ENCODE data around the gene PGGT1B. TPM values are rescaled to one million over a fixed set of nuclear protein-coding genes. Genes with fewer than 3 reads are reported as not detected.

PGGT1B gene
- polyA plus RNA-seq, 3 donors = 3.2 to 32.6 (median 11.6) TPM

GRCh38 chr5:115297031-115297430 lies 34.4 kb upstream of the PGGT1B start:
- peaks cover 22% of the 10 kb centered on the region for H4K20me1 ChIP-seq (ENCODE audit: insufficient read depth, low read length)
- peak overlapping the region; percentile 10 for H3K4me2 ChIP-seq (replicated peaks; ENCODE audit: extremely low read depth, low read length, poor library complexity, severe bottlenecking)
- Mint-ChIP-seq H3K27me3 (ENCODE audit: low read depth in 3 of 3) (peaks cover 0 to 8% (median 3%) of the 10 kb centered on the region in 3 donors), H3K9me3 (peaks cover 0 to 2% (median 0%) of the 10 kb centered on the region in 7 donors), H3K27ac (no peak overlapping the region), H3K36me3 (peaks cover 4 to 6% of the 10 kb centered on the region in 2 donors), H3K4me1 (peaks cover 20% of the 10 kb centered on the region), H3K4me3 (peak overlapping the region in 1 of 2 donors; percentile 14)
- no peak overlapping the region for H3K9ac ChIP-seq (ENCODE audit: insufficient read depth, low read length, poor library complexity, severe bottlenecking)
- H3K9me3 ChIP-seq (replicated peaks in 1 of 2; ENCODE audit: control insufficient read depth in 1 of 2, insufficient read depth in 1 of 2, low read length in 2 of 2) = no peaks in the 10 kb centered on the region
- H3K36me3 ChIP-seq (replicated peaks in 1 of 2; ENCODE audit: control insufficient read depth in 1 of 2, insufficient read depth in 2 of 2, low read length in 2 of 2) = no peaks in the 10 kb centered on the region
- peaks cover 33% of the 10 kb centered on the region for H3K79me2 ChIP-seq (ENCODE audit: insufficient read depth, low read length)
- no peak overlapping the region for H3K4me3 ChIP-seq (replicated peaks in 1 of 3; ENCODE audit: low read depth in 2 of 3, low read length in 3 of 3)
- H3K27me3 ChIP-seq (ENCODE audit: control insufficient read depth in 2 of 2, insufficient read depth in 2 of 2, low read length in 2 of 2) = peaks cover 0 to 3% of the 10 kb centered on the region in 2 donors
- no peak overlapping the region for H3K27ac ChIP-seq (ENCODE audit: low read depth in 1 of 2, low read length in 2 of 2)
- no peak for TF ChIP-seq CTCF (IDR thresholded peaks at IDR 0.05)
- no peak for DNase-seq
- intact Hi-C loops (cut with micrococcal nuclease) = loop anchor here in 1 of 2 donors (10.0 kb wide), 1 partner anchor 122 kb away; no protein-coding TSS in a partner anchor
- WGBS (ENCODE audit: insufficient coverage) = 100% methylated on average over 1 of the region's 5 CpGs
- no peak overlapping the region for H2AFZ ChIP-seq (ENCODE audit: insufficient read depth, low read depth, low read length, poor library complexity, severe bottlenecking)
- peaks cover 13% of the 10 kb centered on the region in 2 donors for H3K4me1 ChIP-seq (ENCODE audit: control insufficient read depth in 1 of 2, insufficient read depth in 2 of 2, low read length in 2 of 2)

DNA sequence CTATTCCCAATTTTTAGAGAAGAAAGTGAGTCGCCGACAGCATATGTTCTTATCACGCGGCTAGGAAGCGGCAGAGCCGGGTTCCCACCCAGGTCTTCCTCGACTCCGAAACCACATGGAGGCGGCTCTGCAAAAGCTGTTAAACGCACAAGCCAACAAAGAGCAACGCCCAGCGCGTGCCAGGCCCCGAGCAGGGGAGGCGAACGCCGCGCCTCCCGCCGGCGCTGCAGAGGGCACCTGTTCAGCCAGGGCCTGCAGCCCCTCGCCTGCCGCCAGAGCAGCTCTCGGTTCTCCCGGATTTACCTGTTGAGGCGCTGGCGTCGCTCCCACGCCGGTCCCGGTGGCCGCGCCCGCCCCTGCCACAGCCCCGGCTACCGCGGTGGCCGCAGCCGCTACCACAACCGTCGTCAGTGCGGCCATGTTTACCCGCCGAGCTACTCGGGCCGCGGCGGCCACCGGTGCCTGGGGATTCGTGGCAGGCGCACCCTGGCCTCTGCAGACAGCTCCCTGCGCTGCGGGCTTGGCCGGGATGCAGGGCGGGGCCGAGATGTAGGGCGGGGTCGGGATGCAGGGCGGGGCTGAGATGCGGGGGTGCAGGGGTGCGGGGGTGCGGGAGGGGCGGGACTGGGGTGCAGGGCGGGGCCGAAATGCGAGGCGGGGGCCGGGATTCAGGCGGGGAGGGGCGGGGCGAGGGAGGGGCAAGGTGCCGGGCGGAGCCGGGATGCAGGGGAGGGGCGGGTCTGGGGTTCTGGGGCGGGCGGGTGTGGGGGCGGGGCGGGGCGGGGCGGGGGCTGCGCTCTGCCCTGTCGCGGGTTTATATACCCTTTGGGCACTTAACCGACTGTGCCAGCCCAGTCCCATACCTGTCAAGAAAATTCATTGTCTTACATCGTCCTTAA lies 33.7 kb upstream of the PGGT1B start, which contains the start of gene CCDC112:
CCDC112 (minus strand) TSS at position 531 of the 899 bp plus-strand sequence; CDS start at position 420, 111 bp downstream.
- whole genome bisulfite sequencing (ENCODE audit: insufficient coverage) = under 1% methylated on average over 51 of the region's 86 CpGs
- Histone ChIP-seq H3K36me3 (replicated peaks in 1 of 2; ENCODE audit: control insufficient read depth in 1 of 2, insufficient read depth in 2 of 2, low read length in 2 of 2) (no peaks in the 10 kb centered on the region), H4K20me1 (ENCODE audit: insufficient read depth, low read length) (peaks cover 22% of the 10 kb centered on the region), H3K4me1 (ENCODE audit: control insufficient read depth in 1 of 2, insufficient read depth in 2 of 2, low read length in 2 of 2) (peaks cover 13% of the 10 kb centered on the region in 2 donors), H3K4me3 (replicated peaks in 1 of 3; ENCODE audit: low read depth in 2 of 3, low read length in 3 of 3) (peak within 1 kb of the TSS; percentile 53 to 87 (median 69)), H3K4me2 (replicated peaks; ENCODE audit: extremely low read depth, low read length, poor library complexity, severe bottlenecking) (peak within 1 kb of the TSS; percentile 96), H2AFZ (ENCODE audit: insufficient read depth, low read depth, low read length, poor library complexity, severe bottlenecking) (peak within 1 kb of the TSS; percentile 97), H3K27ac (ENCODE audit: low read depth in 1 of 2, low read length in 2 of 2) (peak within 1 kb of the TSS in 1 of 2 donors; percentile 76), H3K9ac (ENCODE audit: insufficient read depth, low read length, poor library complexity, severe bottlenecking) (peak within 1 kb of the TSS; percentile 78), H3K79me2 (ENCODE audit: insufficient read depth, low read length) (peaks cover 38% of the 10 kb centered on the region), H3K27me3 (ENCODE audit: control insufficient read depth in 2 of 2, insufficient read depth in 2 of 2, low read length in 2 of 2) (no peaks in the 10 kb centered on the region), H3K9me3 (replicated peaks in 1 of 2; ENCODE audit: control insufficient read depth in 1 of 2, insufficient read depth in 1 of 2, low read length in 2 of 2) (no peaks in the 10 kb centered on the region)
- DNase-seq = peak; percentile 35 to 63 (median 57)
- TF ChIP-seq CTCF (IDR thresholded peaks at IDR 0.05) = no peak
- H3K36me3 Mint-ChIP-seq = peaks cover 7 to 9% of the 10 kb centered on the region in 2 donors
- intact Hi-C loops (cut with micrococcal nuclease) = loop anchor here in 1 of 2 donors (10.0 kb wide), 1 partner anchor 122 kb away; no protein-coding TSS in a partner anchor
- peaks cover 0 to 8% (median 3%) of the 10 kb centered on the region in 3 donors for H3K27me3 Mint-ChIP-seq (ENCODE audit: low read depth in 3 of 3)
- H3K4me1 Mint-ChIP-seq = peaks cover 20% of the 10 kb centered on the region
- peak within 1 kb of the TSS in 5 of 7 donors; percentile 2 to 77 (median 38) for H3K27ac Mint-ChIP-seq
- peak within 1 kb of the TSS; percentile 90 to 98 for H3K4me3 Mint-ChIP-seq
- H3K9me3 Mint-ChIP-seq = peaks cover 0 to 2% (median 0%) of the 10 kb centered on the region in 7 donors

Measured in CD14-positive monocyte (primary cell).